22Rv1 (cell line): ENCODE data around the gene TAS2R31.

ENCODE experiments used
- ZFX ChIP-seq: fragments of 450-650 bp; IDR thresholded peaks from 2 replicates; pipeline ENCODE4 v1.6.1; 2017; ENCODE audit warnings: antibody characterized with exemption, borderline replicate concordance
- TF ChIP-seq, protein P1 (sequence below): fragments of 450-650 bp; IDR thresholded peaks from 2 replicates; pipeline ENCODE4 v1.5.1; 2017; ENCODE audit warnings: mild to moderate bottlenecking

DNA sequence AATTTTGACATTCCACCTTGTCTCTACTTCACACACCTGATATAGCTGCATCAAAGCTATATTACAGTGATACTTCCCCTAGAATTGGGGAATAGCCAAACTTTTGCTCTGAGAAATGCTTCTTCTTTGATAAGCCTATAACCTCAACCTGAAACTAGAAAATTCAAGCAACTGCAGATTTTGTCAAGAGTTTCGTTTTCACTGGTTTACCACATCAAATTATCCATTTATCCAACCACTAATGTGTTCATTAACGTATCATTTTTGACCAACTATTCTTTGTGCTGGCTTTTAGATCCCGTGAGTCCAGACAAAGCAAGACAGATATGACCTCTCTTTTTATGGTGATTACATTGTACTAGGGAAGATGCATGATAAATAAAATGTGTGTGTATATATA is 44.4 kb upstream of the TAS2R31 start:
- TF ChIP-seq, protein P1, sequence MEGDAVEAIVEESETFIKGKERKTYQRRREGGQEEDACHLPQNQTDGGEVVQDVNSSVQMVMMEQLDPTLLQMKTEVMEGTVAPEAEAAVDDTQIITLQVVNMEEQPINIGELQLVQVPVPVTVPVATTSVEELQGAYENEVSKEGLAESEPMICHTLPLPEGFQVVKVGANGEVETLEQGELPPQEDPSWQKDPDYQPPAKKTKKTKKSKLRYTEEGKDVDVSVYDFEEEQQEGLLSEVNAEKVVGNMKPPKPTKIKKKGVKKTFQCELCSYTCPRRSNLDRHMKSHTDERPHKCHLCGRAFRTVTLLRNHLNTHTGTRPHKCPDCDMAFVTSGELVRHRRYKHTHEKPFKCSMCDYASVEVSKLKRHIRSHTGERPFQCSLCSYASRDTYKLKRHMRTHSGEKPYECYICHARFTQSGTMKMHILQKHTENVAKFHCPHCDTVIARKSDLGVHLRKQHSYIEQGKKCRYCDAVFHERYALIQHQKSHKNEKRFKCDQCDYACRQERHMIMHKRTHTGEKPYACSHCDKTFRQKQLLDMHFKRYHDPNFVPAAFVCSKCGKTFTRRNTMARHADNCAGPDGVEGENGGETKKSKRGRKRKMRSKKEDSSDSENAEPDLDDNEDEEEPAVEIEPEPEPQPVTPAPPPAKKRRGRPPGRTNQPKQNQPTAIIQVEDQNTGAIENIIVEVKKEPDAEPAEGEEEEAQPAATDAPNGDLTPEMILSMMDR, result no peak
- TF ChIP-seq ZFX, result no peak
